Endothelial cell of umbilical vein (primary cell): ENCODE results near the gene VDR. TPM values are rescaled to one million over a fixed set of nuclear protein-coding genes. Genes with fewer than 3 reads are reported as not detected.

Experiments
- BruUV-seq: library from RNA; stranded (reverse); fragments of 400-500 nt; replicated peaks from 2 replicates; lab custom pipeline; 2021; lab: Mats Ljungman, UMichigan
- CTCF ChIA-PET: fragments of 300-600, 350-600 bp; sonication (Branson Sonifier 250); formaldehyde crosslinking; loops from one replicate; lab custom pipeline; 2021; ENCODE audit warnings: antibody characterized with exemption, inconsistent platforms; lab: Charles Lee
- POLR2A ChIA-PET: fragments of 300-600, 350-600 bp; sonication (Branson Sonifier 250); formaldehyde crosslinking; loops from one replicate; lab custom pipeline; 2021; ENCODE audit warnings: antibody characterized with exemption, inconsistent platforms; lab: Charles Lee
- DNase-seq: peaks from one replicate; pipeline ENCODE4 v3.0.0-alpha.2; 2011; ENCODE audit warnings: low read depth, low spot score
- FAIRE-seq: peaks from 2 replicates; lab custom pipeline; 2011; peaks lifted over from hg19 to GRCh38; lab: Jason Lieb, UNC
- H2AFZ ChIP-seq: 2 replicates; pipeline ENCODE4 v1.6.0; 2012; ENCODE audit warnings: low read depth, low read length, control low read depth, inconsistent platforms
- H3K27ac ChIP-seq: 2 replicates; pipeline ENCODE4 v1.5.1; 2011; ENCODE audit warnings: low read depth, mild to moderate bottlenecking, control low read depth, low read length, moderate library complexity; ENCODE audit not compliant: insufficient read depth
- H3K27me3 ChIP-seq, 2 experiments: 2 replicates each; pipeline versions ENCODE4 v1.6.0 to v1.6.1; 2011; ENCODE audit warnings: low read length in 2 of 2, mixed read lengths in 1 of 2; ENCODE audit not compliant: control insufficient read depth in 2 of 2, insufficient read depth in 2 of 2
- H3K36me3 ChIP-seq, 2 experiments: 2 replicates in 1 of 2; 3 replicates in 1 of 2; pipeline ENCODE4 v1.5.1; 2011; ENCODE audit warnings: low read length in 2 of 2, mild to moderate bottlenecking in 1 of 2, moderate library complexity in 1 of 2; ENCODE audit not compliant: control insufficient read depth in 2 of 2, insufficient read depth in 2 of 2; ENCODE audit errors: extremely low read depth in 1 of 2
- H3K4me1 ChIP-seq: 3 replicates; pipeline ENCODE4 v1.5.1; 2011; ENCODE audit warnings: mild to moderate bottlenecking, low read length; ENCODE audit not compliant: control insufficient read depth, insufficient read depth; ENCODE audit errors: extremely low read depth
- H3K4me2 ChIP-seq: 2 replicates; pipeline ENCODE4 v1.6.1; 2011; ENCODE audit warnings: low read length, control low read depth, mixed read lengths; ENCODE audit not compliant: insufficient read depth
- H3K4me3 ChIP-seq, 3 experiments: fragments of 200-600 bp in 1 of 3; sonication (generic), shearing (Covaris generic) in 1 of 3; replicated peaks in 1 of 3; 2 replicates each; pipeline ENCODE4 v1.5.1; 2011 to 2016; ENCODE audit warnings: control low read depth in 3 of 3, low read length in 3 of 3, mild to moderate bottlenecking in 2 of 3, inconsistent platforms in 1 of 3, low read depth in 1 of 3, moderate library complexity in 1 of 3; ENCODE audit not compliant: insufficient read depth in 1 of 3
- H3K79me2 ChIP-seq: 2 replicates; pipeline ENCODE4 v1.6.0; 2012; ENCODE audit warnings: low read length, inconsistent platforms; ENCODE audit not compliant: control insufficient read depth, insufficient read depth
- H3K9ac ChIP-seq: replicated peaks from 2 replicates; pipeline ENCODE3; 2011; ENCODE audit warnings: low read length, control low read depth; ENCODE audit not compliant: insufficient read depth; ENCODE audit errors: extremely low read depth
- H3K9me1 ChIP-seq: replicated peaks from 3 replicates; pipeline ENCODE4 v1.6.0; 2011; ENCODE audit warnings: mild to moderate bottlenecking, low read length; ENCODE audit not compliant: control insufficient read depth, insufficient read depth; ENCODE audit errors: extremely low read depth
- H3K9me3 ChIP-seq: replicated peaks from 2 replicates; pipeline ENCODE4 v1.5.1; 2012; ENCODE audit warnings: low read length, inconsistent platforms; ENCODE audit not compliant: control insufficient read depth, insufficient read depth
- H4K20me1 ChIP-seq: replicated peaks from 2 replicates; pipeline ENCODE3; 2011; ENCODE audit warnings: mild to moderate bottlenecking, low read length; ENCODE audit not compliant: control insufficient read depth, insufficient read depth; ENCODE audit errors: extremely low read depth
- EZH2 ChIP-seq: IDR thresholded peaks from 2 replicates; pipeline ENCODE4 v1.6.1; 2012; ENCODE audit warnings: borderline replicate concordance, low read depth, mild to moderate bottlenecking, moderate library complexity, low read length, inconsistent platforms; ENCODE audit not compliant: severe bottlenecking
- FOS ChIP-seq: IDR thresholded peaks from 2 replicates; pipeline ENCODE4 v1.6.1; 2011; ENCODE audit warnings: mild to moderate bottlenecking, low read length, moderate library complexity, borderline replicate concordance; ENCODE audit not compliant: insufficient read depth
- GATA2 ChIP-seq: IDR thresholded peaks from 2 replicates; pipeline ENCODE4 v1.7.0; 2011; ENCODE audit warnings: low read depth, mild to moderate bottlenecking, moderate library complexity, mixed read lengths, low read length; ENCODE audit not compliant: insufficient read length, insufficient read depth
- JUN ChIP-seq: IDR thresholded peaks from 2 replicates; pipeline ENCODE4 v1.6.1; 2011; ENCODE audit warnings: borderline replicate concordance, low read depth; ENCODE audit not compliant: insufficient read length, insufficient read depth
- MYC ChIP-seq: IDR thresholded peaks from one replicate; pipeline ENCODE4 v1.6.1; 2011; ENCODE audit warnings: mild to moderate bottlenecking, low read depth, low read length
- POLR2A ChIP-seq: IDR thresholded peaks from 2 replicates; pipeline ENCODE4 v1.6.1; 2012; ENCODE audit warnings: low read depth, mild to moderate bottlenecking, control low read depth, low read length
- POLR2AphosphoS5 ChIP-seq: IDR thresholded peaks from 2 replicates; pipeline ENCODE4 v1.6.1; 2012; ENCODE audit warnings: low read depth, mild to moderate bottlenecking, control low read depth, low read length, moderate library complexity; ENCODE audit not compliant: insufficient read depth
- dilution Hi-C: fragments of 300-500 bp; cut with MboI; formaldehyde crosslinking; loops from one replicate; pipeline ENCODE4 v1.15.0; 2019; ENCODE audit warnings: low sequenced_read_pairs; ENCODE audit not compliant: extremely low pct_ligation_motif_present
- intact Hi-C: fragments of 100-400 bp; cut with micrococcal nuclease; formaldehyde crosslinking; loops from one replicate; pipeline ENCODE4 v1.10.0; 2022
- polyA plus RNA-seq, 4 experiments: library from polyadenylated mRNA; depleted of rRNA in 3 of 4; stranded (reverse) in 3 of 4; unstranded in 1 of 4; fragments of >200 nt; gene quantifications; 2 replicates each; pipeline versions ENCODE4 v1.2.1 to v1.2.3, GENCODE V29; 2011 to 2012; ENCODE audit warnings: missing spikeins in 1 of 4
- total RNA-seq: library from RNA; stranded (reverse); gene quantifications from 2 replicates; pipeline ENCODE4 v1.2.3, GENCODE V29; 2021
- TF ChIP-seq, protein P1 (sequence below): IDR thresholded peaks from 2 replicates; pipeline ENCODE4 v1.6.1; 2011; ENCODE audit not compliant: insufficient read depth, insufficient read length
- TF ChIP-seq, protein P2 (sequence below), 2 donors: IDR thresholded peaks; 1 replicate in 1 of 2; 2 replicates in 1 of 2; pipeline ENCODE4 v1.5.1; 2011; ENCODE audit warnings: low read length in 2 of 2, mild to moderate bottlenecking in 2 of 2, moderate library complexity in 2 of 2, control low read depth in 1 of 2, inconsistent platforms in 1 of 2, low read depth in 1 of 2; ENCODE audit not compliant: insufficient read depth in 1 of 2; ENCODE audit errors: extremely low read depth in 1 of 2

VDR gene
- total and polyA plus RNA-seq, 2 donors (not counting 3 experiments of a cell fraction or from before 2014, with no cell fraction given): 0.73 to 0.91 TPM

DNA sequence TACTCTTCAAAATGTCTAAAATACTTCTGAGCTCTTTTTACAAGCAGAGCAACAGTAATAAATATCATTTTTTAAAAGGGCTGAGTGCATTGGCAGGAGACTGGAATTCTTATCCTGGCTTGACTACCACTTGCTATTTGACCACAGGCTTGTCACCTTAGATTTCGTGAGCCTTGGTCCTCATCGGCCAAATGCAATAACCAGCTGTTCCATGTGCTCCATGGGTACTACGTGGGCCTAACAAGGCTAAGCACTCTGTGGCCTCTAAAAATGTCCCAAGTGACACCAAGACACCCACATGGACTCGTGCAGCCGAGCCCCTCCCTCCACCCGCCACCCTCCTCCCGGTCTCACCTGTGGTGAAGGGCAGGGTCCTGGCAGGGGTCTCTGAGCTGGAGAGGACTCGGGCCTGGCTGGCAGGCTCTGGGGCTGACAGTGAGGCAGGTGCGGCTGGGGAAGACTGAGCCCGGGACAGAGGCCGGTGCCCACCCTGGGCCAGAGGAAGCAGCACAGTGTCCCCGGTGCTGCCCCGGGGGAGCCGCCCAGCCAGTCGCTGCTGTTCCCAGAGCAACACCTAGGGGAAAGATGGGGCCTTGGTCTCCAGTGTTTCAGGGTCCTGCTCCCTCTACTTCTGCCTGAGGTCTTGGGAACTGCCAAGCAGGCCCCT, 111.6 kb downstream of the VDR start:
- Histone ChIP-seq H3K9ac (no peak overlapping the region), H3K27ac (no peak overlapping the region), H2AFZ (no peak overlapping the region), H3K9me1 (no peaks in the 10 kb centered on the region), H3K4me3 (no peak overlapping the region), H4K20me1 (no peaks in the 10 kb centered on the region), H3K79me2 (peaks cover 9% of the 10 kb centered on the region), H3K4me1 (no peaks in the 10 kb centered on the region), H3K27me3 (no peaks in the 10 kb centered on the region), H3K36me3 (peaks cover 36 to 84% of the 10 kb centered on the region in 2 experiments), H3K4me2 (no peak overlapping the region), H3K9me3 (no peaks in the 10 kb centered on the region)
- POLR2A ChIA-PET: interaction anchor here (0.6 kb wide), 1 partner anchor 494 kb away, joined by 3 read pairs; no protein-coding TSS in a partner anchor
- TF ChIP-seq, protein P1, sequence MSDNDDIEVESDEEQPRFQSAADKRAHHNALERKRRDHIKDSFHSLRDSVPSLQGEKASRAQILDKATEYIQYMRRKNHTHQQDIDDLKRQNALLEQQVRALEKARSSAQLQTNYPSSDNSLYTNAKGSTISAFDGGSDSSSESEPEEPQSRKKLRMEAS: no peak
- TF ChIP-seq MYC (no peak), POLR2A (no peak), POLR2AphosphoS5 (no peak), GATA2 (no peak), JUN (no peak), EZH2 (no peak), FOS (no peak)
- TF ChIP-seq, protein P2, sequence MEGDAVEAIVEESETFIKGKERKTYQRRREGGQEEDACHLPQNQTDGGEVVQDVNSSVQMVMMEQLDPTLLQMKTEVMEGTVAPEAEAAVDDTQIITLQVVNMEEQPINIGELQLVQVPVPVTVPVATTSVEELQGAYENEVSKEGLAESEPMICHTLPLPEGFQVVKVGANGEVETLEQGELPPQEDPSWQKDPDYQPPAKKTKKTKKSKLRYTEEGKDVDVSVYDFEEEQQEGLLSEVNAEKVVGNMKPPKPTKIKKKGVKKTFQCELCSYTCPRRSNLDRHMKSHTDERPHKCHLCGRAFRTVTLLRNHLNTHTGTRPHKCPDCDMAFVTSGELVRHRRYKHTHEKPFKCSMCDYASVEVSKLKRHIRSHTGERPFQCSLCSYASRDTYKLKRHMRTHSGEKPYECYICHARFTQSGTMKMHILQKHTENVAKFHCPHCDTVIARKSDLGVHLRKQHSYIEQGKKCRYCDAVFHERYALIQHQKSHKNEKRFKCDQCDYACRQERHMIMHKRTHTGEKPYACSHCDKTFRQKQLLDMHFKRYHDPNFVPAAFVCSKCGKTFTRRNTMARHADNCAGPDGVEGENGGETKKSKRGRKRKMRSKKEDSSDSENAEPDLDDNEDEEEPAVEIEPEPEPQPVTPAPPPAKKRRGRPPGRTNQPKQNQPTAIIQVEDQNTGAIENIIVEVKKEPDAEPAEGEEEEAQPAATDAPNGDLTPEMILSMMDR (IDR thresholded peaks at IDR 0.05; ENCODE audit: extremely low read depth in 1 of 2, insufficient read depth in 1 of 2, low read depth in 1 of 2, low read length in 2 of 2): no peak
- no TSS peak for BruUV-seq
- dilution Hi-C loops: no loop called here
- CTCF ChIA-PET: interaction anchor here (15.8 kb wide), 1 partner anchor 42 kb away, joined by 427 read pairs; no protein-coding TSS in a partner anchor
- DNase-seq (no peak), FAIRE-seq (no peak)
- intact Hi-C loops: no loop called here
